Forelimb muscle (tissue), 1 donor: Measurements from ENCODE around the gene CDKN2AIP. TPM values are rescaled to one million over a fixed set of nuclear protein-coding genes. Genes with fewer than 3 reads are reported as not detected.
"Not testable (repeated sequence)": the region's sequence is repeated elsewhere in the genome, so short reads cannot be mapped to it uniquely, and the experiment has no call there.

Experiments used
- DNase-seq: peaks from one replicate; pipeline ENCODE4 v3.0.0-alpha.2; 2013; ENCODE audit warnings: low read depth
- polyA plus RNA-seq: library from polyadenylated mRNA; unstranded; fragments of 120-200 nt; gene quantifications from one replicate; pipeline ENCODE4 v1.2.1, GENCODE V29; 2013; ENCODE audit not compliant: insufficient read length

Gene CDKN2AIP
- polyA plus RNA-seq, 1 donor = 13.8 TPM

- DNase-seq = no peak
Observed at GRCh38 chr4:183448436-183448835, 4.0 kb downstream of the CDKN2AIP start.

- DNase-seq = no peak
Observed at GRCh38 chr4:183449193-183449882, 4.9 kb downstream of the CDKN2AIP start.

- DNase-seq = no peak
Observed at GRCh38 chr4:183450108-183450507, 5.7 kb downstream of the CDKN2AIP start.

GRCh38 chr4:183455431-183456195, 11.2 kb downstream of the CDKN2AIP start:
- DNase-seq = no peak

GRCh38 chr4:183458005-183458404, 13.6 kb downstream of the CDKN2AIP start:
- DNase-seq = no peak

GRCh38 chr4:183463903-183464619, 19.6 kb downstream of the CDKN2AIP start:
- DNase-seq = not testable (repeated sequence)

GRCh38 chr4:183465879-183466278, 21.4 kb downstream of the CDKN2AIP start:
- not testable (repeated sequence) for DNase-seq

GRCh38 chr4:183467246-183467645, 22.8 kb downstream of the CDKN2AIP start:
- DNase-seq = no peak

- DNase-seq = no peak
Observed at GRCh38 chr4:183468210-183469095, 24.0 kb downstream of the CDKN2AIP start.

- no peak for DNase-seq
Observed at GRCh38 chr4:183469285-183469684, 24.8 kb downstream of the CDKN2AIP start.

- DNase-seq = no peak
Observed at GRCh38 chr4:183469936-183470335, 25.5 kb downstream of the CDKN2AIP start.

- DNase-seq = no peak
Observed at GRCh38 chr4:183470821-183471220, 26.4 kb downstream of the CDKN2AIP start.

GRCh38 chr4:183471946-183472708, 27.7 kb downstream of the CDKN2AIP start:
- DNase-seq = peak; percentile 46

- DNase-seq = no peak
Observed at GRCh38 chr4:183478123-183478522, 33.7 kb downstream of the CDKN2AIP start.

GRCh38 chr4:183478926-183479325, 34.5 kb downstream of the CDKN2AIP start:
- no peak for DNase-seq

GRCh38 chr4:183482515-183483095, 38.2 kb downstream of the CDKN2AIP start:
- not testable (repeated sequence) for DNase-seq

- DNase-seq = no peak
Observed at GRCh38 chr4:183483997-183484396, 39.6 kb downstream of the CDKN2AIP start.

GRCh38 chr4:183485411-183486160, 41.1 kb downstream of the CDKN2AIP start:
- DNase-seq = no peak

GRCh38 chr4:183492791-183493222, 48.4 kb downstream of the CDKN2AIP start:
- DNase-seq = no peak
